Hepatocyte (in vitro differentiated cells): ENCODE results near the gene TPRG1L. TPM values are rescaled to one million over a fixed set of nuclear protein-coding genes. Genes with fewer than 3 reads are reported as not detected.

Experiments
- DNase-seq: peaks from one replicate; pipeline ENCODE4 v3.0.0-alpha.2; 2016; ENCODE audit warnings: low spot score
- H2AFZ ChIP-seq: fragments of 200-600 bp; sonication (generic); 2 replicates; pipeline ENCODE4 v1.6.0; 2016; ENCODE audit warnings: antibody characterized with exemption, mild to moderate bottlenecking
- H3K27ac ChIP-seq: fragments of 200-600 bp; sonication (generic); 2 replicates; pipeline ENCODE4 v1.5.1; 2016; ENCODE audit warnings: mild to moderate bottlenecking
- H3K27me3 ChIP-seq: fragments of 200-600 bp; sonication (generic); 2 replicates; pipeline ENCODE4 v1.6.1; 2016
- H3K36me3 ChIP-seq: fragments of 200-600 bp; sonication (generic); replicated peaks from 2 replicates; pipeline ENCODE4 v1.5.1; 2016; ENCODE audit warnings: low read depth; ENCODE audit not compliant: insufficient read depth
- H3K4me1 ChIP-seq: fragments of 200-600 bp; sonication (generic); 2 replicates; pipeline ENCODE4 v1.5.1; 2016; ENCODE audit warnings: mild to moderate bottlenecking, moderate library complexity; ENCODE audit not compliant: insufficient read depth
- H3K4me2 ChIP-seq: fragments of 200-600 bp; sonication (generic); 2 replicates; pipeline ENCODE4 v1.6.0; 2016
- H3K4me3 ChIP-seq: fragments of 200-600 bp; sonication (generic); 2 replicates; pipeline ENCODE4 v1.5.1; 2016; ENCODE audit warnings: mild to moderate bottlenecking
- H3K79me2 ChIP-seq: fragments of 200-600 bp; sonication (generic); 2 replicates; pipeline ENCODE4 v1.6.0; 2017; ENCODE audit warnings: mild to moderate bottlenecking
- H3K9me2 ChIP-seq: fragments of 200-600 bp; sonication (generic); replicated peaks from 2 replicates; pipeline ENCODE4 v1.6.0; 2017; ENCODE audit warnings: mild to moderate bottlenecking; ENCODE audit not compliant: insufficient read depth
- H3K9me3 ChIP-seq: fragments of 200-600 bp; sonication (generic); 2 replicates; pipeline ENCODE4 v1.5.1; 2016; ENCODE audit warnings: low read depth, mild to moderate bottlenecking
- H4K20me1 ChIP-seq: fragments of 200-600 bp; sonication (generic); 2 replicates; pipeline ENCODE4 v1.6.0; 2016; ENCODE audit warnings: mild to moderate bottlenecking; ENCODE audit not compliant: insufficient read depth, poor library complexity, severe bottlenecking
- CTCF ChIP-seq: fragments of 200-600 bp; sonication (generic); IDR thresholded peaks from 2 replicates; pipeline ENCODE4 v1.5.1; 2016; ENCODE audit warnings: antibody characterized with exemption, mild to moderate bottlenecking; ENCODE audit not compliant: poor library complexity
- EZH2 ChIP-seq: fragments of 200-600 bp; sonication (generic); IDR thresholded peaks from 2 replicates; pipeline ENCODE4 v1.6.1; 2016; ENCODE audit warnings: antibody characterized with exemption, mild to moderate bottlenecking, borderline replicate concordance
- EZH2phosphoT487 ChIP-seq: fragments of 200-600 bp; sonication (generic); IDR thresholded peaks from one replicate; pipeline ENCODE4 v1.6.1; 2018; ENCODE audit warnings: antibody characterized with exemption, mild to moderate bottlenecking, low read depth, moderate library complexity; ENCODE audit not compliant: unreplicated experiment, severe bottlenecking
- WGBS: methylation state at CpG from one replicate; pipeline ENCODE4 v1.1.6; 2016; ENCODE audit warnings: low lambda C conversion rate; ENCODE audit errors: missing lambda C conversion rate; 5-methylcytosine and 5-hydroxymethylcytosine counted together
- polyA plus RNA-seq: library from polyadenylated mRNA; unstranded; fragments of >200 nt; fragmentation: Nextera tagmentation; extraction: Ambion mirVana; gene quantifications from 2 replicates; pipeline ENCODE4 v1.2.1, GENCODE V29; 2016
- total RNA-seq: library from RNA; depleted of rRNA; stranded (reverse); fragments of >200 nt; gene quantifications from 2 replicates; pipeline ENCODE4 v1.2.3, GENCODE V29; 2014

The TPRG1L gene
- total and polyA plus RNA-seq, 2 experiments from 2014 or later, result 57.9 to 74.1 TPM

GRCh38 chr1:3577711-3578432 lies 46.9 kb upstream of the TPRG1L start:
- Histone ChIP-seq H3K36me3 (no peaks in the 10 kb centered on the region), H3K27ac (no peak overlapping the region), H3K9me3 (no peaks in the 10 kb centered on the region), H3K79me2 (no peaks in the 10 kb centered on the region), H4K20me1 (no peaks in the 10 kb centered on the region), H3K27me3 (no peaks in the 10 kb centered on the region), H3K4me1 (no peaks in the 10 kb centered on the region), H3K9me2 (no peaks in the 10 kb centered on the region), H2AFZ (no peak overlapping the region), H3K4me3 (no peak overlapping the region), H3K4me2 (no peak overlapping the region)
- 86% methylated on average over 26 of the region's 27 CpGs for WGBS
- TF ChIP-seq CTCF, result no peak
- TF ChIP-seq EZH2phosphoT487, result no peak
- TF ChIP-seq EZH2, result no peak
- no peak for DNase-seq

GRCh38 chr1:3578433-3578805 lies 46.4 kb upstream of the TPRG1L start:
- Histone ChIP-seq H3K4me2 (no peak overlapping the region), H3K79me2 (no peaks in the 10 kb centered on the region), H2AFZ (no peak overlapping the region), H3K27ac (no peak overlapping the region), H4K20me1 (no peaks in the 10 kb centered on the region), H3K27me3 (no peaks in the 10 kb centered on the region), H3K9me2 (no peaks in the 10 kb centered on the region), H3K9me3 (no peaks in the 10 kb centered on the region), H3K36me3 (no peaks in the 10 kb centered on the region), H3K4me1 (no peaks in the 10 kb centered on the region), H3K4me3 (no peak overlapping the region)
- 94% methylated on average over 7 of the region's 8 CpGs for WGBS
- TF ChIP-seq EZH2phosphoT487 (no peak), EZH2 (no peak), CTCF (no peak)
- DNase-seq, result no peak

GRCh38 chr1:3578906-3579305 lies 45.9 kb upstream of the TPRG1L start:
- DNase-seq, result no peak
- Histone ChIP-seq H3K4me2 (no peak overlapping the region), H3K36me3 (no peaks in the 10 kb centered on the region), H3K79me2 (no peaks in the 10 kb centered on the region), H3K27ac (no peak overlapping the region), H3K9me2 (no peaks in the 10 kb centered on the region), H4K20me1 (no peaks in the 10 kb centered on the region), H3K9me3 (no peaks in the 10 kb centered on the region), H3K4me3 (no peak overlapping the region), H3K27me3 (no peaks in the 10 kb centered on the region), H2AFZ (no peak overlapping the region), H3K4me1 (no peaks in the 10 kb centered on the region)
- 95% methylated on average over 18 of the region's 19 CpGs for WGBS
- no peak for TF ChIP-seq CTCF

GRCh38 chr1:3579626-3580025 lies 45.2 kb upstream of the TPRG1L start:
- Histone ChIP-seq H3K9me3 (no peaks in the 10 kb centered on the region), H3K4me2 (no peak overlapping the region), H3K27ac (no peak overlapping the region), H3K4me1 (no peaks in the 10 kb centered on the region), H3K27me3 (no peaks in the 10 kb centered on the region), H4K20me1 (no peaks in the 10 kb centered on the region), H3K79me2 (no peaks in the 10 kb centered on the region), H3K4me3 (no peak overlapping the region), H3K9me2 (no peaks in the 10 kb centered on the region), H2AFZ (no peak overlapping the region), H3K36me3 (no peaks in the 10 kb centered on the region)
- WGBS, result 90% methylated on average over 16 of the region's 16 CpGs
- TF ChIP-seq EZH2phosphoT487 (no peak), EZH2 (no peak), CTCF (no peak)
- no peak for DNase-seq
